Skeletal muscle satellite cell (primary cell): ENCODE data around the gene FANCC.

Source experiments
- H3K27me3 ChIP-seq: 2 replicates; pipeline ENCODE4 v1.7.0; 2013; ENCODE audit warnings: low read length; ENCODE audit not compliant: control insufficient read depth, insufficient read depth
- H3K36me3 ChIP-seq: 2 replicates; pipeline ENCODE4 v1.7.0; 2013; ENCODE audit warnings: mild to moderate bottlenecking, control low read depth, low read length; ENCODE audit not compliant: insufficient read depth
- H3K4me1 ChIP-seq: 2 replicates; pipeline ENCODE4 v1.7.0; 2013; ENCODE audit warnings: low read length; ENCODE audit not compliant: control insufficient read depth, insufficient read depth
- H3K4me2 ChIP-seq: 2 replicates; pipeline ENCODE4 v1.7.0; 2013; ENCODE audit warnings: mild to moderate bottlenecking, low read length
- H3K4me3 ChIP-seq: 2 replicates; pipeline ENCODE4 v1.7.0; 2013; ENCODE audit warnings: low read length
- H3K9ac ChIP-seq: 2 replicates; pipeline ENCODE4 v1.7.0; 2013; ENCODE audit warnings: mild to moderate bottlenecking, low read depth, low read length, moderate library complexity
- H3K9me3 ChIP-seq: replicated peaks from 2 replicates; pipeline ENCODE4 v1.7.0; 2013; ENCODE audit warnings: mild to moderate bottlenecking, control low read depth, low read length

FANCC gene

GRCh38 chr9:95093586-95093985 is 223.9 kb downstream of the FANCC start:
- H3K9ac ChIP-seq = peak overlapping the region; percentile 77
- no peaks in the 10 kb centered on the region for H3K9me3 ChIP-seq
- peak overlapping the region; percentile 39 for H3K4me2 ChIP-seq
- peaks cover 19% of the 10 kb centered on the region for H3K36me3 ChIP-seq
- H3K27me3 ChIP-seq = no peaks in the 10 kb centered on the region
- H3K4me1 ChIP-seq = peaks cover 96% of the 10 kb centered on the region
- no peak overlapping the region for H3K4me3 ChIP-seq

- peak overlapping the region; percentile 3 for H3K4me3 ChIP-seq
- H3K9me3 ChIP-seq = no peaks in the 10 kb centered on the region
- no peaks in the 10 kb centered on the region for H3K27me3 ChIP-seq
- H3K36me3 ChIP-seq = peaks cover 22% of the 10 kb centered on the region
- H3K9ac ChIP-seq = peak overlapping the region; percentile 77
- H3K4me1 ChIP-seq = peaks cover 96% of the 10 kb centered on the region
- peak overlapping the region; percentile 39 for H3K4me2 ChIP-seq
Measured at GRCh38 chr9:95092262-95093072, 225.0 kb downstream of the FANCC start.

GRCh38 chr9:95091601-95092261 is 225.8 kb downstream of the FANCC start:
- Histone ChIP-seq H3K4me2 (peak overlapping the region; percentile 39), H3K36me3 (peaks cover 27% of the 10 kb centered on the region), H3K4me1 (peaks cover 95% of the 10 kb centered on the region), H3K27me3 (no peaks in the 10 kb centered on the region), H3K9me3 (no peaks in the 10 kb centered on the region), H3K4me3 (peak overlapping the region; percentile 25), H3K9ac (peak overlapping the region; percentile 77)

GRCh38 chr9:95090871-95091577 is 226.5 kb downstream of the FANCC start:
- Histone ChIP-seq H3K9ac (peak overlapping the region; percentile 77), H3K4me1 (peaks cover 95% of the 10 kb centered on the region), H3K4me3 (no peak overlapping the region), H3K36me3 (peaks cover 34% of the 10 kb centered on the region), H3K4me2 (peak overlapping the region; percentile 39), H3K27me3 (no peaks in the 10 kb centered on the region), H3K9me3 (no peaks in the 10 kb centered on the region)

GRCh38 chr9:95090023-95090791 is 227.3 kb downstream of the FANCC start:
- Histone ChIP-seq H3K4me3 (no peak overlapping the region), H3K9me3 (no peaks in the 10 kb centered on the region), H3K4me1 (peaks cover 95% of the 10 kb centered on the region), H3K36me3 (peaks cover 42% of the 10 kb centered on the region), H3K9ac (peak overlapping the region; percentile 77), H3K27me3 (no peaks in the 10 kb centered on the region), H3K4me2 (peak overlapping the region; percentile 39)

DNA sequence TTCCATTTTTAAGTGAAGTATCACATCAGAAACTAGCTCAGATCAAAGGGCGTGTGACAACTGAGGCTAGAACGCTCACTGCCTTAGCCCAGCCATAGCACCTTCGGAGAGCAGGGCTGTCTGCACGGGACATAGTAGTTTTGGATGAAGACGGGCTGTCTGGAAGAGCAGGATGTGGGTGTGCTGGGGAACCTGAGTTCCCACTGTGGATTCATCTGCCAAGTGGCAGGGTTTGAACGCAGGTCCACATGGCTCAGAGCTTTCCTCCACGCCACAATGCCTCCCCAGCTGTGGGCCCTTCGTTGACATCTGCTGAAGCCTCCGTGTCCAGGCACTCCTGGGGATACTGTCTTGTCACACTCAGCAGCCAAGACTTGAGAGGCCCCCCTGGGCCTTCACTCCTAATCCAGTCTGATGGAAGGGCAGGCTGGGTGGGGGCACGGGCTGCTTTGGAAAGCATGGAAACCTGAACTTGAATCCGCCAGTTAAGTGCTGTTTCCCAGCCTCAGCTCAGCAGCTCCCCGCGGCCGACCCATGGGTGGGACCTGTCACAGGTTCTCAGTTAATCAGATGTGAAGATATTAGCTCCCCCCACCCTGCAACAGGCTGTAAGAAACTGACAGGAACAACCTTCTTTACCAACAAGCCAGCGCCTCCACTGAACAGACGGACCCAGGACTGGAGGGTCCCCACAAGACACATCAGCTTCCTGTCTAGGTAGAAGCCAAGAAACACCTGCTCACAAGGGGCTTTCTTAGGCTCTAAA is 228.1 kb downstream of the FANCC start:
- Histone ChIP-seq H3K9ac (peak overlapping the region; percentile 77), H3K36me3 (peaks cover 49% of the 10 kb centered on the region), H3K4me2 (peak overlapping the region; percentile 53), H3K27me3 (no peaks in the 10 kb centered on the region), H3K9me3 (no peaks in the 10 kb centered on the region), H3K4me3 (no peak overlapping the region), H3K4me1 (peaks cover 95% of the 10 kb centered on the region)

GRCh38 chr9:95088421-95089161 is 228.9 kb downstream of the FANCC start:
- H3K4me1 ChIP-seq = peaks cover 95% of the 10 kb centered on the region

DNA sequence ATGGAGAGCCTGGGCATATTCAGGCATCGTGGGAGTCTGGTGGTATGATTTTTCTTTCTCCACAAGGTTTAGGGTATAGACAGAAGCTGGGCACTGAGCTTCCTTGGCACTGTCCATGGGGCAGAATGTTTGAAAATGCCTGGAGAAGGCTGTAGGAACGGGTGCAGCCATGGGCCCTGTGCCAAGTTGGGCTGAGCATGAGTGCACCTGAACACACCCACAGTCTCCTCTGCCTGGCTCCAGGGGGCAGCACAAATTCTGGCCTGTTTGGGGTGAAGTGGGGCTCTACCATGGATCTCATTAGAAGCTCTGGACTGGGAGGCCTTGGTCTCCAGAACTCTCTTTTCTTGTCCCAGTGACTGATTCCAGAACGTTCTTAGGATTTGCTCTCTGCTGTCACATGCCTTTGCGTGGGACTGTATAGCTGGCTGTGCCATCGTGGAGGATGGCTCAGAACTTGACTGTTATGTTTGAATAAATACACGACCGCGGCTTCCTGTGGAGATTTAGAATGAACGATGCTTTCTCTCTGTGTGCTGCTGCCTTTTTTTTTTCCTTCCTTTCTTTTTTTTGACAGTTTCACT is 229.8 kb downstream of the FANCC start:
- Histone ChIP-seq H3K9me3 (no peaks in the 10 kb centered on the region), H3K27me3 (no peaks in the 10 kb centered on the region), H3K9ac (no peak overlapping the region), H3K4me1 (peaks cover 93% of the 10 kb centered on the region), H3K4me3 (no peak overlapping the region), H3K4me2 (no peak overlapping the region), H3K36me3 (peaks cover 64% of the 10 kb centered on the region)

More at GRCh38 chr9:95088421-95089161, 228.9 kb downstream of the FANCC start:
- H3K27me3 ChIP-seq = no peaks in the 10 kb centered on the region
- H3K9me3 ChIP-seq = no peaks in the 10 kb centered on the region
- H3K36me3 ChIP-seq = peaks cover 56% of the 10 kb centered on the region
- H3K9ac ChIP-seq = peak overlapping the region; percentile 77
- peak overlapping the region; percentile 53 for H3K4me2 ChIP-seq
- no peak overlapping the region for H3K4me3 ChIP-seq

DNA sequence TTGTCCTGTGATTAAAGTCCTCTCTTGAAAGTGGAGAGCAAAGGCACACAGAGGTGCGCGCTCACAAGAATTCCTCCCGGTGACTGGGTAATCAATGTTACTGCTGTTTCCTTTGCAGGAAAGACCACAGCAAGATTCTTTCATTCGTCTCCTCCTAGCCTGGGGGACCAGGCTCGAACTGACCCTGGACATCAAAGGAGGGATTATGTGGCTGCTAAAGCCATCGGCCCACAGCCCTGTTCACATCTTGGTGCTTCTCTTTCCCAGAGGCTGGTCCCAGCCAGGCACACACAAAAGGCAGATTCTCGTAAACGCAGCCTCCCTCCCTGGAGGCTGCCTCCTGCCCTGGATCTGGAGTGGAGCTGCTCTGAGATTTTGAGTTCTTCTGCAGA is 230.9 kb downstream of the FANCC start:
- Histone ChIP-seq H3K36me3 (peaks cover 76% of the 10 kb centered on the region), H3K4me2 (no peak overlapping the region)

More for the DNA sequence above, 230.9 kb downstream of the FANCC start:
- no peaks in the 10 kb centered on the region for H3K9me3 ChIP-seq
- H3K4me3 ChIP-seq = no peak overlapping the region
- peaks cover 81% of the 10 kb centered on the region for H3K4me1 ChIP-seq
- no peak overlapping the region for H3K9ac ChIP-seq
- H3K27me3 ChIP-seq = no peaks in the 10 kb centered on the region
